ENCODE results near the gene C2CD2L. TPM values are rescaled to one million over a fixed set of nuclear protein-coding genes. Genes with fewer than 3 reads are reported as not detected.
A peak's percentile ranks its signal among the peaks of the same experiment; 100 is the strongest.

The C2CD2L gene
- total and polyA plus RNA-seq, 2 of the 13 experiments (the other 11 are each of a cell fraction or from before 2014, with no cell fraction given), result 3.7 to 5.5 TPM

GRCh38 chr11:119101759-119102423, 5.3 kb upstream of the C2CD2L start, which contains the start of gene DPAGT1 (continued):
- TF ChIP-seq CBX2 (IDR thresholded peaks at IDR 0.05; ENCODE audit: low read depth, low read length) (no peak), CBX2 (CRISPR knock-in tag; IDR thresholded peaks at IDR 0.05; ENCODE audit: low read depth) (no peak), CEBPG (CRISPR knock-in tag; IDR thresholded peaks at IDR 0.05) (no peak; the same call in 1 of the 2 replicates), REXO4 (CRISPR knock-in tag; IDR thresholded peaks at IDR 0.05; ENCODE audit: borderline replicate concordance) (no peak), FOSL1 (CRISPR knock-in tag; IDR thresholded peaks at IDR 0.05; ENCODE audit: borderline replicate concordance) (0 out of 2 replicates have a peak, but pooled peaks have one; percentile 4), ZNF652 (CRISPR knock-in tag; IDR thresholded peaks at IDR 0.05; ENCODE audit: borderline replicate concordance, low read depth) (peak; percentile 8; the same call in 1 of the 2 replicates), ZNF530 (CRISPR knock-in tag; IDR thresholded peaks at IDR 0.05; ENCODE audit: low read depth) (no peak), ZNF83 (CRISPR knock-in tag; IDR thresholded peaks at IDR 0.05; ENCODE audit: borderline replicate concordance) (no peak), ZNF30 (CRISPR knock-in tag; IDR thresholded peaks at IDR 0.05) (no peak), ARHGAP35 (CRISPR knock-in tag; IDR thresholded peaks at IDR 0.05; ENCODE audit: borderline replicate concordance) (no peak), ZNF446 (CRISPR knock-in tag; IDR thresholded peaks at IDR 0.05) (0 out of 2 replicates have a peak, but pooled peaks have one; percentile 18), FOXK1 (CRISPR knock-in tag; IDR thresholded peaks at IDR 0.05; ENCODE audit: borderline replicate concordance, low read depth) (peak; percentile 72; the same call in 1 of the 2 replicates), WIZ (CRISPR knock-in tag; IDR thresholded peaks at IDR 0.05) (no peak), ZNF513 (CRISPR knock-in tag; conservative IDR thresholded peaks at IDR 0.05) (no peak), ARID3A (IDR thresholded peaks at IDR 0.05; ENCODE audit: low read depth, low read length) (no peak)
- TF ChIP-seq, protein P1, sequence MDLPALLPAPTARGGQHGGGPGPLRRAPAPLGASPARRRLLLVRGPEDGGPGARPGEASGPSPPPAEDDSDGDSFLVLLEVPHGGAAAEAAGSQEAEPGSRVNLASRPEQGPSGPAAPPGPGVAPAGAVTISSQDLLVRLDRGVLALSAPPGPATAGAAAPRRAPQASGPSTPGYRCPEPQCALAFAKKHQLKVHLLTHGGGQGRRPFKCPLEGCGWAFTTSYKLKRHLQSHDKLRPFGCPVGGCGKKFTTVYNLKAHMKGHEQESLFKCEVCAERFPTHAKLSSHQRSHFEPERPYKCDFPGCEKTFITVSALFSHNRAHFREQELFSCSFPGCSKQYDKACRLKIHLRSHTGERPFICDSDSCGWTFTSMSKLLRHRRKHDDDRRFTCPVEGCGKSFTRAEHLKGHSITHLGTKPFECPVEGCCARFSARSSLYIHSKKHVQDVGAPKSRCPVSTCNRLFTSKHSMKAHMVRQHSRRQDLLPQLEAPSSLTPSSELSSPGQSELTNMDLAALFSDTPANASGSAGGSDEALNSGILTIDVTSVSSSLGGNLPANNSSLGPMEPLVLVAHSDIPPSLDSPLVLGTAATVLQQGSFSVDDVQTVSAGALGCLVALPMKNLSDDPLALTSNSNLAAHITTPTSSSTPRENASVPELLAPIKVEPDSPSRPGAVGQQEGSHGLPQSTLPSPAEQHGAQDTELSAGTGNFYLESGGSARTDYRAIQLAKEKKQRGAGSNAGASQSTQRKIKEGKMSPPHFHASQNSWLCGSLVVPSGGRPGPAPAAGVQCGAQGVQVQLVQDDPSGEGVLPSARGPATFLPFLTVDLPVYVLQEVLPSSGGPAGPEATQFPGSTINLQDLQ (CRISPR knock-in tag; IDR thresholded peaks at IDR 0.05), result peak; percentile 84; the same call in 1 of the 2 replicates
- TF ChIP-seq, protein P2, sequence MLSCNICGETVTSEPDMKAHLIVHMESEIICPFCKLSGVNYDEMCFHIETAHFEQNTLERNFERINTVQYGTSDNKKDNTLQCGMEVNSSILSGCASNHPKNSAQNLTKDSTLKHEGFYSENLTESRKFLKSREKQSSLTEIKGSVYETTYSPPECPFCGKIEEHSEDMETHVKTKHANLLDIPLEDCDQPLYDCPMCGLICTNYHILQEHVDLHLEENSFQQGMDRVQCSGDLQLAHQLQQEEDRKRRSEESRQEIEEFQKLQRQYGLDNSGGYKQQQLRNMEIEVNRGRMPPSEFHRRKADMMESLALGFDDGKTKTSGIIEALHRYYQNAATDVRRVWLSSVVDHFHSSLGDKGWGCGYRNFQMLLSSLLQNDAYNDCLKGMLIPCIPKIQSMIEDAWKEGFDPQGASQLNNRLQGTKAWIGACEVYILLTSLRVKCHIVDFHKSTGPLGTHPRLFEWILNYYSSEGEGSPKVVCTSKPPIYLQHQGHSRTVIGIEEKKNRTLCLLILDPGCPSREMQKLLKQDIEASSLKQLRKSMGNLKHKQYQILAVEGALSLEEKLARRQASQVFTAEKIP (CRISPR knock-in tag; IDR thresholded peaks at IDR 0.05; ENCODE audit: borderline replicate concordance), result no peak
- TF ChIP-seq, protein P3, sequence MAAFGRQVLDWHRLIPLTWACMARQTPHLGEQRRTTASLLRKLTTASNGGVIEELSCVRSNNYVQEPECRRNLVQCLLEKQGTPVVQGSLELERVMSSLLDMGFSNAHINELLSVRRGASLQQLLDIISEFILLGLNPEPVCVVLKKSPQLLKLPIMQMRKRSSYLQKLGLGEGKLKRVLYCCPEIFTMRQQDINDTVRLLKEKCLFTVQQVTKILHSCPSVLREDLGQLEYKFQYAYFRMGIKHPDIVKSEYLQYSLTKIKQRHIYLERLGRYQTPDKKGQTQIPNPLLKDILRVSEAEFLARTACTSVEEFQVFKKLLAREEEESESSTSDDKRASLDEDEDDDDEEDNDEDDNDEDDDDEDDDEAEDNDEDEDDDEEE (CRISPR knock-in tag; IDR thresholded peaks at IDR 0.05), result peak; percentile 60; the same call in 1 of the 2 replicates
- TF ChIP-seq, protein P4, sequence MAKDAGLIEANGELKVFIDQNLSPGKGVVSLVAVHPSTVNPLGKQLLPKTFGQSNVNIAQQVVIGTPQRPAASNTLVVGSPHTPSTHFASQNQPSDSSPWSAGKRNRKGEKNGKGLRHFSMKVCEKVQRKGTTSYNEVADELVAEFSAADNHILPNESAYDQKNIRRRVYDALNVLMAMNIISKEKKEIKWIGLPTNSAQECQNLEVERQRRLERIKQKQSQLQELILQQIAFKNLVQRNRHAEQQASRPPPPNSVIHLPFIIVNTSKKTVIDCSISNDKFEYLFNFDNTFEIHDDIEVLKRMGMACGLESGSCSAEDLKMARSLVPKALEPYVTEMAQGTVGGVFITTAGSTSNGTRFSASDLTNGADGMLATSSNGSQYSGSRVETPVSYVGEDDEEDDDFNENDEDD (CRISPR knock-in tag; IDR thresholded peaks at IDR 0.05; ENCODE audit: borderline replicate concordance), result peak; percentile 23; the same call in 1 of the 2 replicates

Data from HepG2 (cell line).